GM21528 (cell line): ENCODE results near the gene CXCR1.
"Not testable (repeated sequence)": the region's sequence is repeated elsewhere in the genome, so short reads cannot be mapped to it uniquely, and the experiment has no call there.

Experiments used
- ATAC-seq: cut with Tn5 transposase; IDR thresholded peaks from one replicate; pipeline ENCODE4 v1.9.1; 2021; ENCODE audit warnings: mild to moderate bottlenecking, moderate library complexity; ENCODE audit not compliant: unreplicated experiment, low FRiP score

Gene CXCR1

GRCh38 chr2:218162814-218163213, 3.9 kb downstream of the CXCR1 start:
- ATAC-seq, result no peak

GRCh38 chr2:218161644-218162043, 5.1 kb downstream of the CXCR1 start:
- ATAC-seq, result no peak

- ATAC-seq, result no peak
These were observed 10.7 kb downstream of the CXCR1 start for GRCh38 chr2:218155953-218156479.

- ATAC-seq, result no peak
These were observed 14.0 kb downstream of the CXCR1 start for GRCh38 chr2:218152777-218153176.

GRCh38 chr2:218152172-218152571, 14.6 kb downstream of the CXCR1 start:
- no peak for ATAC-seq

- ATAC-seq, result no peak
These were observed 16.8 kb downstream of the CXCR1 start for GRCh38 chr2:218149848-218150440.

GRCh38 chr2:218149098-218149497, 17.7 kb downstream of the CXCR1 start:
- no peak for ATAC-seq

GRCh38 chr2:218146056-218146455, 20.7 kb downstream of the CXCR1 start:
- no peak for ATAC-seq

GRCh38 chr2:218145124-218145523, 21.6 kb downstream of the CXCR1 start:
- no peak for ATAC-seq

GRCh38 chr2:218138047-218138446, 28.7 kb downstream of the CXCR1 start:
- no peak for ATAC-seq

- ATAC-seq, result no peak
These were observed 29.2 kb downstream of the CXCR1 start for GRCh38 chr2:218137514-218137913.

GRCh38 chr2:218130822-218131221, 35.9 kb downstream of the CXCR1 start:
- ATAC-seq, result no peak

- no peak for ATAC-seq
These were observed 36.4 kb downstream of the CXCR1 start for GRCh38 chr2:218130377-218130776.

GRCh38 chr2:218129458-218130135, 37.2 kb downstream of the CXCR1 start:
- ATAC-seq, result no peak

GRCh38 chr2:218128781-218129457, 37.8 kb downstream of the CXCR1 start:
- ATAC-seq, result no peak

GRCh38 chr2:218127929-218128455, 38.8 kb downstream of the CXCR1 start:
- ATAC-seq, result no peak

- ATAC-seq, result no peak
These were observed 41.1 kb downstream of the CXCR1 start, which contains the start of gene CXCR2 for GRCh38 chr2:218125626-218126080. Gene CXCR2, plus strand, starts transcription at chr2:218126028. Its CDS starts 8,774 bp downstream, at chr2:218134802.

- no peak for ATAC-seq
These were observed 41.7 kb downstream of the CXCR1 start for GRCh38 chr2:218125095-218125494.

- ATAC-seq, result no peak
These were observed 42.8 kb downstream of the CXCR1 start for GRCh38 chr2:218123986-218124385.

- ATAC-seq, result not testable (repeated sequence)
These were observed 44.5 kb downstream of the CXCR1 start for GRCh38 chr2:218122286-218122685.

- ATAC-seq, result not testable (repeated sequence)
These were observed 45.0 kb downstream of the CXCR1 start for GRCh38 chr2:218121789-218122188.
